HG02571 (cell line): Measurements from ENCODE around the gene CALB2.
"Not testable (repeated sequence)": the region's sequence is repeated elsewhere in the genome, so short reads cannot be mapped to it uniquely, and the experiment has no call there.

ENCODE experiments used
- ATAC-seq: cut with Tn5 transposase; IDR thresholded peaks from one replicate; pipeline ENCODE4 v1.9.1; 2021; ENCODE audit warnings: mild to moderate bottlenecking, moderate library complexity; ENCODE audit not compliant: unreplicated experiment

The CALB2 gene, protein sequence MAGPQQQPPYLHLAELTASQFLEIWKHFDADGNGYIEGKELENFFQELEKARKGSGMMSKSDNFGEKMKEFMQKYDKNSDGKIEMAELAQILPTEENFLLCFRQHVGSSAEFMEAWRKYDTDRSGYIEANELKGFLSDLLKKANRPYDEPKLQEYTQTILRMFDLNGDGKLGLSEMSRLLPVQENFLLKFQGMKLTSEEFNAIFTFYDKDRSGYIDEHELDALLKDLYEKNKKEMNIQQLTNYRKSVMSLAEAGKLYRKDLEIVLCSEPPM

DNA sequence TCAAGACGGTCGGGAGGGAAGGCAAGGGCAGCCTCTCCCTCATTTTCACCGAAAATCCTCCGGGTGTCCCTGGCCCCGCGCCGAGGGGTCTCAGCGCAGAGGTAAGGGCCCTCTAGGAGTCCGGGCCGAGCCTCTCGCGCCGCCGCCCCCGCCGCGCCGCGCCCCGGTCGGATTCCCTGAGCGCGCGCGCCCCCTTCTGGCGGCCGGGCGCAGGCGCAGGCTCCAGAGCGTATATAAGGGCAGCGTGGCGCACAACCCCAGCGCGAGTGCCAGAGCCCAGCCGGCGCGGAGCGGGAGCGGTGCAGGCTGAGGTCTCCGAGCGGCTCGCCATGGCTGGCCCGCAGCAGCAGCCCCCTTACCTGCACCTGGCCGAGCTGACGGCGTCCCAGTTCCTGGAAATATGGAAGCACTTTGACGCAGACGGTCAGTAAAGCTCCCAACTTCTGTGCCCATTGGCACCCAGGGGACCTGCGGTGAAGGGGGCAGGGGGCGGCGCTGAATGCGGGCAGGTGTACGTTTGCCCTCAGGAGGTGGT, at the start of gene CALB2:
CALB2 (plus strand) TSS at position 260 of the 535 bp plus-strand sequence; CDS start at position 330, 70 bp downstream.
- ATAC-seq: peak; percentile 80

GRCh38 chr16:71311553-71312158, 46.9 kb upstream of the CALB2 start:
- no peak for ATAC-seq

DNA sequence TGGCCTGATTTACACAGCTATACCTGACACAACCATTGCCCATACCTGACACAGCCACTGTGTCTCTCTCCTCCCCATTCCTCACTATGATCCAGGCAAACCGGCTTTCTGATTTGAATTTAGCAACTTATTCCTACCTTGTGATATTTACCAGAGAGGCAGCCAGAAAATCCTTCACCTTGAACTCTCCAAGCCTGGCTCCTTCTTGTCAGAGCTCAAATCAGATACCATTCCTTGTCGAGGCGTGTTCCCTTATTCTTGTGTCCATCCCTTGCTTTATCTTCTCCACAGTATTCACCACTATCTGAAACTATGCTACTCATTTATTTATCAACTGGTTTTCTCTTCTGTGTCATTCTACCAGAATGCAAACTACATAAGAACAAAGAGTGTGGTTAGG, 44.9 kb upstream of the CALB2 start:
- ATAC-seq: not testable (repeated sequence)

DNA sequence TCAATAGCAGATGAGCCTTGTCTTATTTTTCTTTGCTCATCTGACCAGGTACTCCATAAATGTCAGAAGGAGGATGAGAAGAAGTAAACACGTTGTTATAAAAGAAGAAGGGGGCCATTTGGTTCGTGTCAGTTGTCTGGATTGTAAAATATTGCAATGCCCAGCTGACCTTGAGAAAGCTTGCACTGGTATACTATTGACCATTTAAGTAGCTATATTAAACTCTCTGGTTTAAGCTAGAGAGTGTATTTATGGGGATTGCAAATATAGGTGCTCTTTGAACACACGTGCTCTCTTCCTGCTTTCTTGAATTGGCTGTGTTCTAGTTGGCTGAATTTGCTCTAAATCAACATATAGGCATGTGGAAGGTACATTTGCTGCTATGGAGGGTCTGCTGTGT, 43.3 kb upstream of the CALB2 start:
- no peak for ATAC-seq

DNA sequence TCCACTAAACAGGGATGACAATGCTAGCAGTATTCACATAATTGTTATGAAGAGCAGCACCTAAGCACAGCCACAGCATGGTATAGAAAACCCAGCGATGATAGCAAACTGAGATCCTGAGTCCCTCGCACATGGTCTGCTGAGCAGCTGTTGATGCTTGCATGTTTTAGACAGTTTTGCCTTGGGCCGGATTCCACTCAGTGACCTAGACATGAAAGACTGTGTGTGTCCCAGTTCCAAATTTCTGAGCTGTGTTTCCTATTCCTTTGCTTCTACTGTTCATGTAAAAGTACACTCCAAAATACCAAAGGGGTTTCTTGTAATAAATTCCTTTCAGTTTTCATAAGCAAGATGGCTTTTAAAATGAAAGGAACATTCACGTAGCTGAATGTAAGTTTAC, 38.5 kb upstream of the CALB2 start:
- ATAC-seq: no peak

DNA sequence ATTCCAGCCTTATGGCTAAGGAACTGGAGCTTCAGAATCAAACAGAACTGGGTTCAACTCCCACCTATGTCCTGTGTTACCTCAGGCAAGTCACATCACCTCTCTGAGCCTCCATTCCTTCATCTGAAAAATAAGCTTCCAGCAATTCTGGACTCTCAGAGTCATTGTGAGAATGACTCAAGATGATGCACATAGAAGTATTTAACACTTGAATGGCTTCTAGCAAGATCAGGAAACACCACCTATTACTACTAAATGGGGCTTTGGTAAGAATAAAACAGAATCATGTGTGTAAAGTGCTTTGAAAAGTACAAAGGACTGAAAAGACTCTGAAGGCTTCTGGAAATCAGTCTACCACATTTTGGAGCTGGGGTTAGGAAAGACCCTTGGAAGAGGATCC, 30.8 kb upstream of the CALB2 start:
- no peak for ATAC-seq

DNA sequence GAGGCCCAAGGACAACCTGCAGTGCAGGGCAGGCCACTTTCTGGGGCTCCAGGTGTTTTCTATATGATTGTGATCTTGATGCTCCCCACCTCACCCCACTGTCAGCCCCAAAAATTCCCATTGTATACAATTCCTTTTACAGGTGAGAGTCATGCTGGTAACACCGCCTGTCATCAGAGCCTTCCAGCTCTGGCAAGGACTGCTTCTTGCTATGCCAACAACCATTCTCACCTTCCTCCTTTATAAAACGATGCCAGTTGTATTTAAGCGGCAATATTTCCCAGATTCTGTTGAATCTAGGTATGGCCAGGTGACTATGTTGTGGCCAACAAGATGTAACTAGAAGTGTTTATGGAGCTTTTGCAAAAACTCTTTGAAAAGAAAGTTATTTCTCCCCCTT, 30.4 kb upstream of the CALB2 start:
- no peak for ATAC-seq

DNA sequence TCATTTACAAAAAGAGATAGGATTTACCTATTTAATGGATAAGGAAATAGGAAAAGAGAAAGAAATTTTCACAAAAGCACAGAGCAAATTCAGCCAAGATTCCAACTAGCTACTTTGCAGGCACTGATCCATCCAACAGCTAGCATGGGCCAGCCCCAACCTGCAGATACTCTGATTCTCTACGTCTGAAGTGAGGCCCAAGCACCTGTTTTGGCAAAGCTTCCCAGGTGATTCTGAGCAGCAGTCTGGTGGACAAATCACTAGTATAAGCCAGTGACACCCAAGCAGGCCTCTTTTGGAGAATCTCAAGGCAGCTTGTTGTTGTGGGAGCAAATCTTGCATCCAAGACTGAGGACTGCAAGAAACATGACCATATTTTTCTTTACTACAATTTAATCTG, 20.9 kb upstream of the CALB2 start:
- ATAC-seq: no peak

GRCh38 chr16:71338193-71338592, 20.3 kb upstream of the CALB2 start:
- no peak for ATAC-seq

- no peak for ATAC-seq
These were observed 19.9 kb upstream of the CALB2 start for GRCh38 chr16:71338632-71339031.

DNA sequence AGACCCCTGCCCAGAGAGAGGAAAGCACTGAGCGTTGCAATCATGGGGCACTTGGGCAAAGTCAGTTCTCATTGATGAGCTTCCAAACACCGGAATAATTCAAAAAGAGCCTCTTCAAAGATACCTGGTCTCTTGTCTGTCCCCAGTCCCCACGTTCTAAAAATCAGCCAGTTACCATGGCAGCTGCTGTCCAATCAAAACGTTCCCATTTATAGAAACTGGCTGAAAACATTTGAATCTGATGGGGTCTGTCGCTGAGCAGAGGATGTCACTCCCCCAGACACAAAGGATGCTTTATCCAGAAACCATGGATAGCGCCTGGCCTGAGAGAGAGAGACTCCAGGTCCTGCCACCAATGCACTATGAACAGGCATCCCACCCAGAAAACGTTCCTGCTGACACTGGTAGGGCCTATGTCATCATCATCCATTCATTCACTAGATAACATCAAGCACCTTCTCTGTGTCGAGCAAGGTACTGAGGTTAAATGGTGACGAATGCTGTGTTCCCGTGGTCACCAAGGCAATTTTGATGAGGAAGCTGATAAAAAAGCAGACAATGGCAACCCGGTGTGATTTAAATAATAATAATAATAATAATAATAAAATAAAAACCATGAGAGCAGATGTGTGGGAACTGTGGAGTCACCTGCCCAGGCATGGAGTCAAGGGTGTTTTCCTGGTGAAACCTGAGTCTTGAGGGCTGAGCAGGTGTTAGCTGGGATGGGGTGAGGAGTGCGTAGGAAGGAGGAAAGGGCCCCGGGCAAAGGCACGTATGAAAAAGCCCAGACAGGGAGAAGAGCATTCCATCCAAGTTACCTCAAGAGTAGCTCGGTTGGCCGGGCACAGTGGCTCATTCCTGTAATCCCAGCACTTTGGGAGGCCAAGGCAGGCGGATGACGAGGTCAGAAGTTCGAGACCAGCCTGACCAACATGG, 19.0 kb upstream of the CALB2 start:
- no peak for ATAC-seq

GRCh38 chr16:71340406-71340805, 18.1 kb upstream of the CALB2 start:
- ATAC-seq: no peak

DNA sequence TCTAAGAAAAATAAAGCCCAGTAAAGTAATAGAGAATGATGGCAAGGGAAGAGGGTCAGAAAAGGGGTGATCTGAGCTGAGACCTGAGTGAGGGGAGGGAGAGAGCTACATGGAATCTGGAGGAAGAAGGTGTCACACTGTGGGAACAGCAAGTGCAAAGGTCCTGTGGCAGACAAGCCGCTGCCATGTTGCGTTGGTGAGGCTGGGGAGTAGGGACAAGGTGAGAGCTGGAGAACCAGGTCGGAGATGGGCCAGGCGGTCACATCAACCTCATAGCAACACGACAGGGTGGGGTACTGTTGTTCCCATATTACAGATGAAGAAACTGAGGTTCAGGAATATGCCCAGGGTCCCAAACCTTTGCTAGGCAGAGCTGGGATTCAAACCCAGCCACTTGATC, 16.6 kb upstream of the CALB2 start:
- ATAC-seq: no peak

GRCh38 chr16:71343078-71343477, 15.4 kb upstream of the CALB2 start:
- ATAC-seq: no peak

DNA sequence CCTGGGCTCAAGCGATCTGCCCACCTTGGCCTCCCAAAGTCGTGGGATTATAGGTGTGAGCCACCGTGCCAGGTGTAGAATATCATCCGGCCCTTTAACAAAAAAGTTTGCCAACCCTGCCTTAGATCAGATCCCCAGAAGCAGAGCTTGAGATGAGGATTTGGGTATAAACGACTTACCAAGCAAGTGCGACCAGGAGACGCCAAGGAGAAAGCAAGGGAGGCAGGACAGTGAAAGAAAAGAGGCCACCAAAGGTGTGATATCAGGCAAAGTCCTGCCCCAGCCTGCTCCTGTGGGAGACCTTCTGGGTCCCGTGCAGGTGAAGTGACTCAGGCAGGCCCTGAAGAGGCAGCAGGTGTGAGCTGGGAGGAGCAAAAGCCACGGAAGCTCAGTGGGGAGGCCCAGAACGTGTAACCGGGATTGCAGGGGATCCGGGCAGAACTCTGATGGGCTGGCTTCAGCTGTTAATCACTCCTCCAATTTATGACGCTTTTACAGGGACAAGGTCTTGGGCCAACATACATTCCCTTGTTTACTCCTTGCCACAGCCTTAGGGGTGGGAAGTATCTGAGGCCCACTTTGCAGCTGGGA, 14.1 kb upstream of the CALB2 start:
- ATAC-seq: no peak

GRCh38 chr16:71345031-71345430, 13.5 kb upstream of the CALB2 start:
- no peak for ATAC-seq

DNA sequence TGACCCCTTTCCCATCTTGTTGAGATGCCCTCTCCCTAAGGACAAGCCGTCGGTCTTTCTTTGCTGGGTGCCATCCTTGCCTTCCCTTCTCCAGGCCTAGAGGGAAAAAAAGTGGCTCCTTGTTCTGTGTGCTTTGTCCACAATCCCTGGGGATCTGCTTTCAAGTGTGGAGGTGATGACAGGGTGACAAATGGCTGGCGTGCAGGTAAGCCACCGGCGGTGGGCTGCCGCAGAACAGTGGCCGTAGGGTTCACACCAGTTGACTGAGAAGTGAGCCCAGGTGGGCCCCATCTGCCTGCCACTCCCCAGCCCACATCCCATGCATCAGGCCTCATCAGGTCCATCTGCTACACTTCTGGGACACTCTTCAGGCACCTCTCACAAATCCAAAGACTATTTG, 11.4 kb upstream of the CALB2 start:
- ATAC-seq: no peak

- ATAC-seq: no peak
These were observed 10.0 kb upstream of the CALB2 start for GRCh38 chr16:71348262-71349085.

GRCh38 chr16:71350821-71351557, 7.5 kb upstream of the CALB2 start:
- no peak for ATAC-seq

GRCh38 chr16:71351558-71351901, 7.0 kb upstream of the CALB2 start:
- no peak for ATAC-seq
